ENCODE data around the gene OR4D6.

- TF ChIP-seq SMAD3 (CRISPR knock-in tag; IDR thresholded peaks at IDR 0.05; ENCODE audit: borderline replicate concordance) = no peak
- TF ChIP-seq CTCF (IDR thresholded peaks at IDR 0.05) = no peak
- TF ChIP-seq GABPB1 (CRISPR knock-in tag; IDR thresholded peaks at IDR 0.05) = no peak
- TF ChIP-seq SMAD4 (CRISPR knock-in tag; IDR thresholded peaks at IDR 0.05) = no peak
- no peak for TF ChIP-seq ETV6 (CRISPR knock-in tag; IDR thresholded peaks at IDR 0.05)
- no peak for TF ChIP-seq SP1 (CRISPR knock-in tag; conservative IDR thresholded peaks at IDR 0.05)
- TF ChIP-seq ATF1 (CRISPR knock-in tag; IDR thresholded peaks at IDR 0.05) = no peak
- no peak for TF ChIP-seq TP53 (CRISPR knock-in tag; IDR thresholded peaks at IDR 0.05)
- no peak for TF ChIP-seq USF2 (CRISPR knock-in tag; IDR thresholded peaks at IDR 0.05)
These were observed 29.7 kb upstream of the OR4D6 start for GRCh38 chr11:59427068-59427382.
